ENCODE data around the gene EIF2B2.

Gene EIF2B2

GRCh38 chr14:74974364-74975058 is 28.2 kb upstream of the EIF2B2 start:
- DNase-seq (ENCODE audit: low read depth): no peak

- DNase-seq (ENCODE audit: low read depth): no peak
These were observed 27.5 kb upstream of the EIF2B2 start for GRCh38 chr14:74975059-74975810.

- no peak for DNase-seq (ENCODE audit: low read depth)
These were observed 26.2 kb upstream of the EIF2B2 start for GRCh38 chr14:74976264-74977113.

GRCh38 chr14:74977164-74977900 is 25.4 kb upstream of the EIF2B2 start:
- DNase-seq (ENCODE audit: low read depth): no peak

GRCh38 chr14:74977901-74978385 is 24.8 kb upstream of the EIF2B2 start:
- no peak for DNase-seq (ENCODE audit: low read depth)

GRCh38 chr14:74978416-74978947 is 24.2 kb upstream of the EIF2B2 start:
- no peak for DNase-seq (ENCODE audit: low read depth)

GRCh38 chr14:74979029-74979428 is 23.7 kb upstream of the EIF2B2 start:
- no peak for DNase-seq (ENCODE audit: low read depth)

GRCh38 chr14:74979442-74980397 is 23.0 kb upstream of the EIF2B2 start:
- DNase-seq (ENCODE audit: low read depth): no peak

GRCh38 chr14:74980398-74980730 is 22.4 kb upstream of the EIF2B2 start:
- DNase-seq (ENCODE audit: low read depth): no peak

- DNase-seq (ENCODE audit: low read depth): no peak
These were observed 21.8 kb upstream of the EIF2B2 start for GRCh38 chr14:74980731-74981461.

GRCh38 chr14:74981462-74981782 is 21.3 kb upstream of the EIF2B2 start:
- no peak for DNase-seq (ENCODE audit: low read depth)

- no peak for DNase-seq (ENCODE audit: low read depth)
These were observed 20.9 kb upstream of the EIF2B2 start for GRCh38 chr14:74981833-74982232.

- no peak for DNase-seq (ENCODE audit: low read depth)
These were observed 20.1 kb upstream of the EIF2B2 start for GRCh38 chr14:74982661-74983060.

- DNase-seq (ENCODE audit: low read depth): no peak
These were observed 19.4 kb upstream of the EIF2B2 start for GRCh38 chr14:74983343-74983742.

- no peak for DNase-seq (ENCODE audit: low read depth)
These were observed 18.3 kb upstream of the EIF2B2 start for GRCh38 chr14:74984236-74985027.

- no peak for DNase-seq (ENCODE audit: low read depth)
These were observed 17.8 kb upstream of the EIF2B2 start for GRCh38 chr14:74985028-74985310.

- no peak for DNase-seq (ENCODE audit: low read depth)
These were observed 16.9 kb upstream of the EIF2B2 start for GRCh38 chr14:74985806-74986205.

- DNase-seq (ENCODE audit: low read depth): no peak
These were observed 14.6 kb upstream of the EIF2B2 start for GRCh38 chr14:74988131-74988530.

- no peak for DNase-seq (ENCODE audit: low read depth)
These were observed 13.7 kb upstream of the EIF2B2 start for GRCh38 chr14:74988993-74989392.

All from activated T-helper 1 cell treated with Interleukin-2 at 50 U/mL for 16 hours (primary cell).